Cardiac muscle cell (in vitro differentiated cells and primary cell): Measurements from ENCODE around the gene HNRNPA1. TPM values are rescaled to one million over a fixed set of nuclear protein-coding genes. Genes with fewer than 3 reads are reported as not detected.

Experiments
- DNase-seq, 2 donors: peaks; one replicate each; pipeline versions ENCODE4 v3.0.0 to v3.0.0-alpha.2; 2010 to 2017; ENCODE audit warnings: low read depth in 1 of 2, low spot score in 1 of 2
- H3K27ac ChIP-seq: fragments of 200-600 bp; sonication (generic); 2 replicates; pipeline ENCODE4 v1.5.1; 2016
- H3K27me3 ChIP-seq: fragments of 200-600 bp; sonication (generic); 2 replicates; pipeline ENCODE4 v1.6.0; 2016; ENCODE audit warnings: control low read depth
- H3K36me3 ChIP-seq: fragments of 200-600 bp; sonication (generic); 2 replicates; pipeline ENCODE4 v1.5.1; 2016; ENCODE audit warnings: control low read depth
- H3K4me1 ChIP-seq: fragments of 200-600 bp; sonication (generic); 2 replicates; pipeline ENCODE4 v1.8.1; 2017; ENCODE audit warnings: low read depth, mild to moderate bottlenecking, mixed run types
- H3K4me3 ChIP-seq: fragments of 200-600 bp; sonication (generic); 2 replicates; pipeline ENCODE4 v1.5.1; 2016; ENCODE audit warnings: mild to moderate bottlenecking
- H3K9me3 ChIP-seq: fragments of 200-600 bp; sonication (generic); 2 replicates; pipeline ENCODE4 v1.5.1; 2017; ENCODE audit warnings: low read depth, mild to moderate bottlenecking, control low read depth
- polyA plus RNA-seq: library from polyadenylated mRNA; unstranded; fragments of >200 nt; fragmentation: Nextera tagmentation; extraction: Ambion mirVana; gene quantifications from 2 replicates; pipeline ENCODE4 v1.2.1, GENCODE V29; 2016
- total RNA-seq: library from RNA; depleted of rRNA; stranded (reverse); fragments of >200 nt; gene quantifications from 2 replicates; pipeline ENCODE4 v1.2.3, GENCODE V29; 2016
- TF ChIP-seq, protein P1 (sequence below): IDR thresholded peaks from 2 replicates; pipeline ENCODE4 v1.5.1; 2012; ENCODE audit warnings: low read depth, mild to moderate bottlenecking, low read length

The HNRNPA1 gene
- total and polyA plus RNA-seq, 2 experiments from 2014 or later: 794 to 963 TPM

DNA sequence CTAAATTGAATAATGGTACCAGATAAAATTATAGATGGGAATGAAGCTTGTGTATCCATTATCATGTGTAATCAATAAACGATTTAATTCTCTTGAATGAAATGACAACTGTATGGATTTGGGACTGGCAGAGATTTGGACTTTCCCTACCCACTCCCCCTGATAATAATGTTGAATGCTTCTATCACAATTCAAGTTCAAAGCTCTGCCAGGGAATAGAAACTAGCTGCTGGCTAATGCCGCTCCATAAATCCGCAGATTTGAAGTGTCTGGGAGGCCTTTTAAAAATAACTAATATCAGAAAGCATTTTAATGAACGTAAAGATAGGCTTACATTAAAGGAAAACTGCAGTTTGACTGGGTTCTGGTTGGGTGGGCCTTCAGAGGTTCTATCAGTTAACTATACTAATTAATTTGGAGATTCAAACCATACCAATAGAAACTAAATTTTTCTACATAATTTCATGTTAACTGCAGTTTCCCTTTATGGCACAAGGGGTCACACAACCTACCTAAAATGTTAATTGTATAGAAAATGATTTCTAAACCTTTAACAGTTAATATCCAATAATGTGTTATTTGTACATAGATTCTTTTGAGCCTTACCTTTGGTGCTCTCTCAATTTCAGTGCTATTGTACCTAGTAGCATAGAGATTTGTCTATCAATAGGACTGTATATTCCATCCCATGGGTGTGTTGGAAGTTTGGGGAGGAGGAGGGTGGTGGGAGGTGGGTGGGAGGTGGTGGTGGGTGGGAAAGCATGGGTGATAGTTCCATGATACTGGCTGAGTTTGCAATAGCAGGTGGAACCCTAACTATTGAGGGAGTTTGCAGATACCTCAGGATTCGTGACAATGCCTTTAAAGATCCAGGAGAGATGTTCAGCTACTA is 4.9 kb downstream of the HNRNPA1 start:
- H3K4me3 ChIP-seq: peak overlapping the region; percentile 13
- no peak for DNase-seq
- no peaks in the 10 kb centered on the region for H3K9me3 ChIP-seq
- H3K4me1 ChIP-seq: peaks cover 46% of the 10 kb centered on the region
- H3K36me3 ChIP-seq: peaks cover 55% of the 10 kb centered on the region
- TF ChIP-seq, protein P1, sequence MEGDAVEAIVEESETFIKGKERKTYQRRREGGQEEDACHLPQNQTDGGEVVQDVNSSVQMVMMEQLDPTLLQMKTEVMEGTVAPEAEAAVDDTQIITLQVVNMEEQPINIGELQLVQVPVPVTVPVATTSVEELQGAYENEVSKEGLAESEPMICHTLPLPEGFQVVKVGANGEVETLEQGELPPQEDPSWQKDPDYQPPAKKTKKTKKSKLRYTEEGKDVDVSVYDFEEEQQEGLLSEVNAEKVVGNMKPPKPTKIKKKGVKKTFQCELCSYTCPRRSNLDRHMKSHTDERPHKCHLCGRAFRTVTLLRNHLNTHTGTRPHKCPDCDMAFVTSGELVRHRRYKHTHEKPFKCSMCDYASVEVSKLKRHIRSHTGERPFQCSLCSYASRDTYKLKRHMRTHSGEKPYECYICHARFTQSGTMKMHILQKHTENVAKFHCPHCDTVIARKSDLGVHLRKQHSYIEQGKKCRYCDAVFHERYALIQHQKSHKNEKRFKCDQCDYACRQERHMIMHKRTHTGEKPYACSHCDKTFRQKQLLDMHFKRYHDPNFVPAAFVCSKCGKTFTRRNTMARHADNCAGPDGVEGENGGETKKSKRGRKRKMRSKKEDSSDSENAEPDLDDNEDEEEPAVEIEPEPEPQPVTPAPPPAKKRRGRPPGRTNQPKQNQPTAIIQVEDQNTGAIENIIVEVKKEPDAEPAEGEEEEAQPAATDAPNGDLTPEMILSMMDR: peak; percentile 35
- H3K27ac ChIP-seq: peak overlapping the region; percentile 71
- no peaks in the 10 kb centered on the region for H3K27me3 ChIP-seq

DNA sequence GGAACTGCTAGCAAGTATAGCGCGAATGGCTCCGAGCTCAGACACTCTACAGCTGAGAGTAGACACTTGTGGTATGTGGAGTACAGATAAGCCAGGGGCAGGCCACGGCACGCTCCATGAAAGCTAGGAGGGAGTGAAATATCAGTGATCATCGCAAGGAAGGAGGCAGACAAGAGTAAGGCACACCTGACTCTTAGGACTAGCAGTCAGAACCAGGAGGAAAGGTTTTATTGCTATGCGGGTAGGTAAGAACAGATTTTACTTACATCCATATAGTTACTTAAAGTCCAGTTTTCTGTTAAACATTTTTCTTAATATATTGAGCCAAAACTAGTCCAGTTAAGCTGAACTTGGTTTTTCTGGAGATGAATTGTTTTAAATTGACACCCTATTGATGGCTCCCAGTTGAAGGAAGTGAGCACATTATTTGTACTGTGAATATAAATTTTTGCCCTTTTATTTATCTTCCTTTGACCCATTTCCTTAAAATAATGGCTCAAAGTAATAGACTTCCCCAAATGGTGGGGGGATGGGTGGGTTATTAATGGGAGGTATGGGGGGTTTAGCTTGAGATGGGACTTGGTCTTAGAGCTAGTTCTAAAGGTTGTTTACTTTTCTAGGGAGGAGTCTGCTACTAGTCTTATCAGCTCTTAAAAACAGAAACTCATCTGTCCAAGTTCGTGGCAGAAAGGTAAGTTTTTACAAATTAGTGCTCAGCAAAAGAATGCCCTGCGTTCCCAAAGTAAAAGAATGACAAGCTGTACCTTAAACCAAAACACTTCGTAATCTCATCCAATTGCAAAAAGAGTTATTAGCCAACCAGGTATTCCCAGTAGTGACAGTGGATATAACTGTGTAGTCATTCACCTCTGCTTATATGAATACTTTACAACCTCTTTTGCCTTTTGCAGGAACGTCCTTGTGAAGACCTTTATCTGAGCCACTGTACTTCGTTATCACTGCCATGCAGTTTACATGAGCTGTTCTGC is 5.8 kb downstream of the HNRNPA1 start:
- Histone ChIP-seq H3K27ac (peak overlapping the region; percentile 71), H3K27me3 (no peaks in the 10 kb centered on the region), H3K4me3 (peak overlapping the region; percentile 2), H3K36me3 (peaks cover 55% of the 10 kb centered on the region), H3K9me3 (no peaks in the 10 kb centered on the region), H3K4me1 (peaks cover 46% of the 10 kb centered on the region)
- TF ChIP-seq, protein P1: no peak
- DNase-seq: peak; percentile 49 to 77

DNA sequence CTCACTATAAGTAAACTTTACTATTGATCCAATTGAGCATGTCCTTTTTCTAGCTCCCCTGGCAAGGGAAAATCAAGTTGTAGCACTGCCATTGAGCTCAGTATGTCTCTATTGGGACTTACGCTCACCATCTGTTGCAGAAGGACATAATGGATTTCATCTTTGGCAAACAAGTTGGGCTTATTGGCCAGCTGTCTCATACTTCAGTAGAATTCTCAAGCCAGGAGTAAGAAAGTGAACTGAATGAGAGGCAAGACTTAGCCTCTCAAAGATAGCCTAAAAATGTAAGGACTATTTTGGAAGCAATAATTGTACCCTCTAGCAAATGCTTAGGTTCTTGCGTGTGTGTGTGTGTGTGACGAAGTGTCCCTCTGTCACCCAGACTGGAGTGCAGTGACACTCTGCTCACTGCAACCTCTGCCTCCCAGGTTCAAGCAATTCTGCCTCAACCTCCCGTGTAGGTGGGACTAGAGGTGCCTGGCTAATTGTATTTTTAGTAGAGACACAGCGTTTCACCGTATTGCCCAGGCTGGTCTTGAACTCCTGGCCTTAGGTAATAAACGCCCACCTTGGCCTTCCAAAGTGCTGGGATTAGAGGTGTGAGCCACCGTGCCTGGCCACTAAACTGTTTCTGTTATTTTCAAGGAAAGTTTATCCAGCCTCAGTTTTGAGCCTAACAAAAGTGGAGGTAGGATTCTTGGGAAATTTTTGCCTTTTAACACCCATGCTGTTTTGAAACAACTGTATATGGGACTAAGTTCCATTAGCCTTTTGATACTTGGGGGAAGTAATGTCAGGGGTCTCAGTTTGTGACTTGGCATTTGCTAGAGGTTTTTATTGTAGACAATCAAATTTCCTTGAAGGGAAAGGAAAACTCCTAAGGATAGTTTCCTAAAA is 7.0 kb downstream of the HNRNPA1 start:
- H3K27me3 ChIP-seq: no peaks in the 10 kb centered on the region
- H3K9me3 ChIP-seq: no peaks in the 10 kb centered on the region
- H3K36me3 ChIP-seq: peaks cover 50% of the 10 kb centered on the region
- H3K4me3 ChIP-seq: no peak overlapping the region
- H3K4me1 ChIP-seq: peaks cover 38% of the 10 kb centered on the region
- no peak for DNase-seq
- H3K27ac ChIP-seq: peak overlapping the region; percentile 71
- TF ChIP-seq, protein P1: no peak

DNA sequence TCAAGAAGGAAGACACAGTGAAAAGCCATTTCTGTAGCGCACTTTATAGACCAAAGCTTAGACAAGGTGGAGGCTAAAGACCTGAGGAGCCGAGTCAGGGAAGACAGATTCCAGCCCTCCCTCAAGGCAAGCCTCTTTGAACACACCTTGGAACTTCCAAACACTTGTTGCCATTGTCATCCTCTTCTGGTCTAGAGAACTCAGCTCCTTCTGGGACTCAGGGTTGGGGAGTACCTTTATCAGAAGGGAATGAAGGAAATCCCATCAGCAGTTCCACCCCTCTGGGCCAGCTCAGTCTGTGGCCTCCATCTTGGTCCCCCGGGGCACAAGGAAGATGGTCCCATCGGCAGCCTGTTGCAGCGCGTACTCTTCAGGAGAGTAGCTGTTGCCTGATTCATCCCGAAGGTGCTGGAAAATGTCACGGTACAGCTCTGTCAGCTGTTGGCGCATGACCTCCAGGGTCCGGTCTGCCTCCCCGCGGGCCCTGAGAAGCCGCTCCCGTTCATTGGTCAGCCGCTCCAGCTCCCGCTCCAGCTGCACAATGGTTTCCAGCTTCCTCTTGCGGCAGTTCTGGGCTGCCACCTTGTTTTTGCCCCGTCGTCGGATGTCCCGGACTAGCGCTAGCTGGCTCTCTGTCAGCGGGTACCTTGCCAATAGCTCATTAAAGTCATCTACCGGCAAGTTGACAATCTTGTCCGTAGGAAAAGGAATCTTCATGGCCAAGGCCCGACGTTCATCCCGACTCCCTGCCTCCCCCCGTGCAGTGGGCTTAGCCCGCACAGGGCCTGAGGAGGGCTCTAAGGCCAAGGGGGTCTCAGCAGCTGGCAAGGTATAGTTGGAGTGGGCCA is 11.8 kb downstream of the HNRNPA1 start:
- Histone ChIP-seq H3K4me1 (peaks cover 24% of the 10 kb centered on the region), H3K27me3 (no peaks in the 10 kb centered on the region), H3K27ac (no peak overlapping the region), H3K4me3 (no peak overlapping the region), H3K9me3 (no peaks in the 10 kb centered on the region), H3K36me3 (peaks cover 13% of the 10 kb centered on the region)
- TF ChIP-seq, protein P1: no peak
- no peak for DNase-seq
